Measurements from ENCODE around the gene GRB7.
A peak's percentile ranks its signal among the peaks of the same experiment; 100 is the strongest.
"Not testable (repeated sequence)": the region's sequence is repeated elsewhere in the genome, so short reads cannot be mapped to it uniquely, and the experiment has no call there.

The GRB7 gene

GRCh38 chr17:39725923-39726322 lies 11.8 kb upstream of the GRB7 start:
- peaks cover 47% of the 10 kb centered on the region for H3K36me3 ChIP-seq (ENCODE audit: control insufficient read depth, low read depth, low read length)
- H3K4me3 ChIP-seq (ENCODE audit: low read length); H3K9me3 ChIP-seq (ENCODE audit: control insufficient read depth, low read depth, low read length); H3K27me3 ChIP-seq (ENCODE audit: control insufficient read depth, insufficient read depth, low read length); H3K27ac ChIP-seq (ENCODE audit: low read length); H3K4me1 ChIP-seq (ENCODE audit: control insufficient read depth, low read depth, low read length); H3K9ac ChIP-seq (ENCODE audit: low read length): not testable (repeated sequence)

DNA sequence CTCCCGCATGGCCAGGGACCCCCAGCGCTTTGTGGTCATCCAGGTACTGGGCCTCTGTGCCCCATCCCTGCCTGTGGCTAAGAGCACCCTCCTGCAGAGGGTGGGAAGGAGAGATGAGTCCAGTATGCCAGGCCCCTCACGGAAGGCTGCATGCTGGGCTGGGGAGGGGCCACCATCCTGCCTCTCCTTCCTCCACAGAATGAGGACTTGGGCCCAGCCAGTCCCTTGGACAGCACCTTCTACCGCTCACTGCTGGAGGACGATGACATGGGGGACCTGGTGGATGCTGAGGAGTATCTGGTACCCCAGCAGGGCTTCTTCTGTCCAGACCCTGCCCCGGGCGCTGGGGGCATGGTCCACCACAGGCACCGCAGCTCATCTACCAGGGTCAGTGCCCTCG lies 11.1 kb upstream of the GRB7 start:
- H3K36me3 ChIP-seq (ENCODE audit: control insufficient read depth, low read depth, low read length): peaks cover 43% of the 10 kb centered on the region
- no peak overlapping the region for H3K27ac ChIP-seq (ENCODE audit: low read length)
- no peak overlapping the region for H3K4me3 ChIP-seq (ENCODE audit: low read length)
- H3K9me3 ChIP-seq (ENCODE audit: control insufficient read depth, low read depth, low read length): no peaks in the 10 kb centered on the region
- no peaks in the 10 kb centered on the region for H3K4me1 ChIP-seq (ENCODE audit: control insufficient read depth, low read depth, low read length)
- H3K27me3 ChIP-seq (ENCODE audit: control insufficient read depth, insufficient read depth, low read length): no peaks in the 10 kb centered on the region
- no peak overlapping the region for H3K9ac ChIP-seq (ENCODE audit: low read length)

DNA sequence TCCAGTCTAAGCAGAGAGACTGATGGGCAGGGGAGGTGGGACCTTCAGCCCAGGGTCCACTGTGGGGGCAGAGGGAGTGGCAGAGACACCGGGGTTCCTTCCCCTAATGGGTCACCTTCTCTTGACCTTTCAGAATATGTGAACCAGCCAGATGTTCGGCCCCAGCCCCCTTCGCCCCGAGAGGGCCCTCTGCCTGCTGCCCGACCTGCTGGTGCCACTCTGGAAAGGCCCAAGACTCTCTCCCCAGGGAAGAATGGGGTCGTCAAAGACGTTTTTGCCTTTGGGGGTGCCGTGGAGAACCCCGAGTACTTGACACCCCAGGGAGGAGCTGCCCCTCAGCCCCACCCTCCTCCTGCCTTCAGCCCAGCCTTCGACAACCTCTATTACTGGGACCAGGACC lies 10.2 kb upstream of the GRB7 start:
- Histone ChIP-seq H3K9ac (ENCODE audit: low read length) (no peak overlapping the region), H3K27me3 (ENCODE audit: control insufficient read depth, insufficient read depth, low read length) (no peaks in the 10 kb centered on the region), H3K27ac (ENCODE audit: low read length) (no peak overlapping the region), H3K9me3 (ENCODE audit: control insufficient read depth, low read depth, low read length) (no peaks in the 10 kb centered on the region), H3K4me3 (ENCODE audit: low read length) (no peak overlapping the region), H3K4me1 (ENCODE audit: control insufficient read depth, low read depth, low read length) (no peaks in the 10 kb centered on the region), H3K36me3 (ENCODE audit: control insufficient read depth, low read depth, low read length) (peaks cover 43% of the 10 kb centered on the region)

DNA sequence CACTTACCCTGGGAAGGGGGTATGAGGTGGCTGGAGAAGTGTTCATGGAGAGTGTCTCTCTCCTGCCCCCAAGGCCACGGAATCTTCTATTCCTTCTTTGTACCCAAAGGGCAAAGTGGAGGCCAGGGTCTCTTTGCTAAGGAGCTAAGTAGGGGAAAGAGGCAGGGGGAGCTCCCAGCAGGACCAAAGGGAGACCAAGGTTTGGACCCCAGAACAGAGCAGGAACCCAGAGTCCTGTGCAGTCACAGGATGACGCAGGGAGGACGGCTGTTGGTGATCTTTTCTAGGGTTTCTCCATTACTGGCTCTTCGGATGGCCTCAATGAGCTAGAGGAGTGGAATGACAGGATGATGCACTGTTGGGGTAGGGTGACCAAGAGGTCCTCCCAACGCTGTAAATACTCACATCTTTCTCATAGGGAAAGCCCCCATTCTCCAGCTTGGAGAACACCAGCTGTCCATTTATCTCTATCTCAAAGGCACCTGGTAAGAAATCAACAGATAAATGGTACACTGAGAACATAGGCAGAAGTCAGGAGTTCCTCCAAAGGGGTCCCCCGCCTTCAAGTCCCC lies 8.4 kb upstream of the GRB7 start:
- no peaks in the 10 kb centered on the region for H3K27me3 ChIP-seq (ENCODE audit: control insufficient read depth, insufficient read depth, low read length)
- H3K4me1 ChIP-seq (ENCODE audit: control insufficient read depth, low read depth, low read length): no peaks in the 10 kb centered on the region
- H3K9me3 ChIP-seq (ENCODE audit: control insufficient read depth, low read depth, low read length): no peaks in the 10 kb centered on the region
- H3K27ac ChIP-seq (ENCODE audit: low read length): no peak overlapping the region
- peak overlapping the region; percentile 64 for H3K9ac ChIP-seq (ENCODE audit: low read length)
- peaks cover 42% of the 10 kb centered on the region for H3K36me3 ChIP-seq (ENCODE audit: control insufficient read depth, low read depth, low read length)
- peak overlapping the region; percentile 67 for H3K4me3 ChIP-seq (ENCODE audit: low read length)

DNA sequence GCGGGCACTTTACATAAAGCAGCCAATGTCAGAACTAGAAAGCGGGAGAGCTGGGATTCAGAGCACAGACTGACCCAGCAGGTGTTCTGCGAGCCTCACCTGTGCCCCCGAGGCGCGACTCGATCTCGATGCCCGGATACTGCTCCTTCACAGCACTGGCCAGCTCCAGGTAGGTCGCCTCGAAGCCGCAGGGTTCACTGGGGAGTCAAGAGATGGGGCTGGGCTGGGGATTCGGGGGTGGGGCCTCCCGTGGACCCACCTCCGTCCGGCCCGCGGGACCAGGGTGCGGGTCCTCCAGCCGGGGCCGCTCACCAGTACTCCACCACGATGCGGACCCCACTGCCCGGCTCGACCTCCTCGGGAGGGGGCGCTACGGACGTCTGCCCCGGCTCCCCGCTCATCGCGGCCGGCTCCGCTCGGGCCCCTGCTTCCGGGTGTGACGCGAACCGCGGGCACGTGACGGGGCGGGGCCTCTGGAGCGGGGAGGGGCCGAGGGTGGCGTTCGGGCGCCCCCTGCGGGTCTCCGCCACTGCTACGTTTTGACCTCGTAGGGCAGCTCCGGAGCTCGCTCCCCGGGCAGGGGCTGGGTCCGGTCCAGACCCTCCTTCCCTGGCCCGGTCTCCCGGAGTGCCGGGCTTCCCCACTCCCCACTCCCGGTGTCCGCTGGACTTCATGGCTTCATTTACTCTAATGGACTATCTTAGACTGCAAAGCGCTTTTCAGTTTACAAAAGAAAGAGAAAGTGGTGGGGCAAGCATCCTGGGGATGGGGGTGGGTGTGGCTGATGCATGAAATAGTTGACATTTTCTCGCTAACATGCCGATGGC lies 7.4 kb upstream of the GRB7 start, which contains the start of gene MIEN1:
Gene MIEN1 (minus strand): TSS at position 438 of the 827 bp plus-strand sequence. CDS start 37 bp downstream, at position 401.
- Histone ChIP-seq H3K4me3 (ENCODE audit: low read length) (peak within 1 kb of the TSS; percentile 67), H3K27me3 (ENCODE audit: control insufficient read depth, insufficient read depth, low read length) (no peaks in the 10 kb centered on the region), H3K9me3 (ENCODE audit: control insufficient read depth, low read depth, low read length) (no peaks in the 10 kb centered on the region), H3K27ac (ENCODE audit: low read length) (no peak within 1 kb of the TSS), H3K9ac (ENCODE audit: low read length) (peak within 1 kb of the TSS; percentile 64), H3K4me1 (ENCODE audit: control insufficient read depth, low read depth, low read length) (no peaks in the 10 kb centered on the region), H3K36me3 (ENCODE audit: control insufficient read depth, low read depth, low read length) (peaks cover 33% of the 10 kb centered on the region)

DNA sequence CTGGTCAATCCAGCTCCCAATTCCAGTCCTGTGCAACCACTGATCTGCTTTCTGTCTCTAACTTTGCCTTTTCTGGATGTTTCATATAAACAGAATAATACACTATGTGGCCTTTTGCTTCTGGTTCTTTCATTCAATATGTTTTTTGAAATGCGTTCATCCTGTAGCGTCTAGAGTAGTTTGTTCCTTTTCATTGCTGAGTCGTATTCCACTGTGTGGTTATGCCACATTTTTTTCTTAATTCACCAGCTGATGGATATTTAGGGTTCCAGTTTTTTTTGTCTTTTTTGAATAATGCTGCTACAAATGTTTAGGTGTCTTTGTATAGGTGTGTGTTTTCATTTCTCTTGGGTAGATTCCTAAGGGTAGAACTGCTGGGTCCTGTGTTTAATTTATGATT lies 5.2 kb upstream of the GRB7 start:
- H3K27ac ChIP-seq (ENCODE audit: low read length): no peak overlapping the region
- H3K9ac ChIP-seq (ENCODE audit: low read length): no peak overlapping the region
- no peak overlapping the region for H3K4me3 ChIP-seq (ENCODE audit: low read length)
- H3K27me3 ChIP-seq (ENCODE audit: control insufficient read depth, insufficient read depth, low read length): no peaks in the 10 kb centered on the region
- no peaks in the 10 kb centered on the region for H3K9me3 ChIP-seq (ENCODE audit: control insufficient read depth, low read depth, low read length)
- H3K36me3 ChIP-seq (ENCODE audit: control insufficient read depth, low read depth, low read length): peaks cover 12% of the 10 kb centered on the region
- peaks cover 4% of the 10 kb centered on the region for H3K4me1 ChIP-seq (ENCODE audit: control insufficient read depth, low read depth, low read length)

DNA sequence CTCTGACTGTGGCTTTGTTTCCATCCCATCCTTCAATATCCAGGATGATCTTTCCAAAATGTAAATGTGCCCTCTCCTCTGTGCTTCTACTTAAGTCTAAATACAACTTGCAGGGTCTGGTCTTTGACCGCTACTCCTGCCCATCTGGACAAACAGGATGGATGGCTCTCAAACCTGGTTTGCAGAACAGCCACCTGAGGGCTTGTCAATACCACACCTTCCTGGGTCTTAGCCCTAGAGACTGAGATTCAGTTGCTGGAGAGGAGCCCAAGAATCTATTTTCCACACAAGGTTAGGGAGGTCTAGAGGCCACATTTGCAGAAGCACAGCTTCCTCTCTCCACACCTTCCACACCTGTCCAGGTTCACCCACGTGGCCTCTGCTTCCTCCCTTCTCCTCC lies 1.9 kb upstream of the GRB7 start:
- no peak overlapping the region for H3K9ac ChIP-seq (ENCODE audit: low read length)
- no peak overlapping the region for H3K4me3 ChIP-seq (ENCODE audit: low read length)
- no peaks in the 10 kb centered on the region for H3K36me3 ChIP-seq (ENCODE audit: control insufficient read depth, low read depth, low read length)
- H3K27ac ChIP-seq (ENCODE audit: low read length): no peak overlapping the region
- H3K9me3 ChIP-seq (ENCODE audit: control insufficient read depth, low read depth, low read length): no peaks in the 10 kb centered on the region
- H3K4me1 ChIP-seq (ENCODE audit: control insufficient read depth, low read depth, low read length): peaks cover 13% of the 10 kb centered on the region
- peaks cover 5% of the 10 kb centered on the region for H3K27me3 ChIP-seq (ENCODE audit: control insufficient read depth, insufficient read depth, low read length)

DNA sequence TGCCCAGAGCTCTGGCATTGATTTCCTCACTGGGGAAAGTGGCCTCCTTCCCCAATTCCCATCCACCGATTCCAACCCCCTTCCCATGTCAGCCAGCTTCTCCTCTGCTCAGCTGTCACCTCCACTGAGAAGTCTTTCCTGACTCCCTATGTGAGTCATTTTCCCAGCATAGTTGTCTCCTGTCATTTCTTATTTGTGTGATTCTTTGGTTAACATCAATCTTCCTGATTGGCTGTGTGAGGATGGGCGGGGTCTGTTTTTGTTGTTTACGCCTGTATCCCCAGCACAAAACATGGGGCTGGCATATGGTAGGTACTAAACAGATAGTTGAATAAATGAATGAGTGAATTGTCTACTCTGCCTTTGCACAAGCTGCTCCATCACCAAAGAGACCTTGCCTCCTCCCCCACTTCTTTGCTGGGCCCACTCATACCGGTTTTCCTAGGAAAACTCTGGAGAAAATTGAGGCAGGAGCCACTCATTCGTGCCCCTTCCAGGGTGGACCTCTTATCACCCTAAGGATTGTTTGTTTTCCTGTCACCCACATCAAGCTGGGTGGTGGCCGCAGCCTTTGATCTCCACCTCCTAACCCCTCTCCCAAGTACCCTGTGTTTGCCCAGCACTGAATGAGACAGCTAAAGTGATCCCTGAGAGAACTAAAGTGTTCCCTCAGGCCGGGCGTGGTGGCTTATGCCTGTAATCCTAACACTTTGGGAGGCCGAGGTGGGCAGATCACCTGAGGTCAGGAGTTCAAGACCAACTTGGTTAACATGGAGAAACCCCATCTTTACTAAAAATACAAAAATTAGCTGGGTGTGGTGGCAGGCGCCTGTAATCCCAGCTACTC lies 1.2 kb upstream of the GRB7 start:
- Histone ChIP-seq H3K4me3 (ENCODE audit: low read length) (no peak overlapping the region), H3K9me3 (ENCODE audit: control insufficient read depth, low read depth, low read length) (no peaks in the 10 kb centered on the region), H3K9ac (ENCODE audit: low read length) (no peak overlapping the region), H3K27me3 (ENCODE audit: control insufficient read depth, insufficient read depth, low read length) (peaks cover 5% of the 10 kb centered on the region), H3K4me1 (ENCODE audit: control insufficient read depth, low read depth, low read length) (peaks cover 17% of the 10 kb centered on the region), H3K36me3 (ENCODE audit: control insufficient read depth, low read depth, low read length) (no peaks in the 10 kb centered on the region), H3K27ac (ENCODE audit: low read length) (no peak overlapping the region)

- H3K27me3 ChIP-seq (ENCODE audit: control insufficient read depth, insufficient read depth, low read length): peaks cover 5% of the 10 kb centered on the region
- H3K4me1 ChIP-seq (ENCODE audit: control insufficient read depth, low read depth, low read length): peaks cover 17% of the 10 kb centered on the region
- no peaks in the 10 kb centered on the region for H3K36me3 ChIP-seq (ENCODE audit: control insufficient read depth, low read depth, low read length)
- H3K9me3 ChIP-seq (ENCODE audit: control insufficient read depth, low read depth, low read length): no peaks in the 10 kb centered on the region
- H3K9ac ChIP-seq (ENCODE audit: low read length): peak overlapping the region; percentile 73
- no peak overlapping the region for H3K27ac ChIP-seq (ENCODE audit: low read length)
- H3K4me3 ChIP-seq (ENCODE audit: low read length): peak overlapping the region; percentile 89
Measured at GRCh38 chr17:39737206-39737759, 455 bp upstream of the GRB7 start.

GRCh38 chr17:39738568-39738901 lies 797 bp downstream of the GRB7 start:
- Histone ChIP-seq H3K27me3 (ENCODE audit: control insufficient read depth, insufficient read depth, low read length) (peaks cover 5% of the 10 kb centered on the region), H3K4me1 (ENCODE audit: control insufficient read depth, low read depth, low read length) (peaks cover 17% of the 10 kb centered on the region), H3K9me3 (ENCODE audit: control insufficient read depth, low read depth, low read length) (no peaks in the 10 kb centered on the region), H3K36me3 (ENCODE audit: control insufficient read depth, low read depth, low read length) (peaks cover 6% of the 10 kb centered on the region), H3K4me3 (ENCODE audit: low read length) (peak overlapping the region; percentile 89), H3K9ac (ENCODE audit: low read length) (peak overlapping the region; percentile 73), H3K27ac (ENCODE audit: low read length) (peak overlapping the region; percentile 18)
